Bronchial epithelial cell (primary cell): Measurements from ENCODE around the gene GPR158. TPM values are rescaled to one million over a fixed set of nuclear protein-coding genes. Genes with fewer than 3 reads are reported as not detected.

ENCODE experiments used
- DNase-seq: peaks from one replicate; pipeline ENCODE4 v3.0.0-alpha.2; 2010; ENCODE audit warnings: low read depth
- FAIRE-seq: peaks from 2 replicates; lab custom pipeline; 2011; peaks lifted over from hg19 to GRCh38; lab: Jason Lieb, UNC
- H3K27me3 ChIP-seq: 2 replicates; pipeline ENCODE4 v1.5.1; 2011; ENCODE audit warnings: low read length; ENCODE audit not compliant: control insufficient read depth, insufficient read depth
- H3K36me3 ChIP-seq: 2 replicates; pipeline ENCODE4 v1.5.1; 2011; ENCODE audit warnings: low read length; ENCODE audit not compliant: control insufficient read depth, insufficient read depth
- H3K4me3 ChIP-seq: 2 replicates; pipeline ENCODE4 v1.5.1; 2011; ENCODE audit warnings: mild to moderate bottlenecking, low read depth, low read length, control low read depth
- CTCF ChIP-seq: IDR thresholded peaks from 2 replicates; pipeline ENCODE4 v1.5.1; 2011; ENCODE audit warnings: mild to moderate bottlenecking, moderate library complexity, low read length, control low read depth, inconsistent platforms; ENCODE audit not compliant: insufficient read depth, severe bottlenecking
- total RNA-seq: library from RNA; depleted of rRNA; stranded (reverse); fragments of >200 nt; gene quantifications from 2 replicates; pipeline ENCODE4 v1.2.1, GENCODE V29; 2014

GPR158 gene
- total RNA-seq, 1 donor from 2014 or later: under 0.01 TPM

- DNase-seq: peak; percentile 5
- no peak for TF ChIP-seq CTCF
- no peak for FAIRE-seq
- no peak overlapping the region for H3K4me3 ChIP-seq
- no peaks in the 10 kb centered on the region for H3K36me3 ChIP-seq
- no peaks in the 10 kb centered on the region for H3K27me3 ChIP-seq
Measured at GRCh38 chr10:25263931-25264330, 89.1 kb downstream of the GPR158 start.

- FAIRE-seq: no peak
Measured at GRCh38 chr10:25278180-25278579, 103.4 kb downstream of the GPR158 start.

GRCh38 chr10:25280076-25280475, 105.3 kb downstream of the GPR158 start:
- TF ChIP-seq CTCF: no peak

More at GRCh38 chr10:25278180-25278579, 103.4 kb downstream of the GPR158 start:
- TF ChIP-seq CTCF: no peak
- Histone ChIP-seq H3K27me3 (no peaks in the 10 kb centered on the region), H3K4me3 (no peak overlapping the region), H3K36me3 (no peaks in the 10 kb centered on the region)
- no peak for DNase-seq

GRCh38 chr10:25280573-25280972, 105.8 kb downstream of the GPR158 start:
- no peak for FAIRE-seq
- TF ChIP-seq CTCF: no peak

More at GRCh38 chr10:25280076-25280475, 105.3 kb downstream of the GPR158 start:
- no peak for DNase-seq
- Histone ChIP-seq H3K4me3 (no peak overlapping the region), H3K36me3 (no peaks in the 10 kb centered on the region), H3K27me3 (no peaks in the 10 kb centered on the region)
- FAIRE-seq: no peak

GRCh38 chr10:25285809-25286208, 111.0 kb downstream of the GPR158 start:
- DNase-seq (no peak), FAIRE-seq (no peak)
- H3K4me3 ChIP-seq: no peak overlapping the region
- H3K36me3 ChIP-seq: no peaks in the 10 kb centered on the region
- no peaks in the 10 kb centered on the region for H3K27me3 ChIP-seq
- TF ChIP-seq CTCF: no peak

More at GRCh38 chr10:25280573-25280972, 105.8 kb downstream of the GPR158 start:
- DNase-seq: no peak
- Histone ChIP-seq H3K27me3 (no peaks in the 10 kb centered on the region), H3K36me3 (no peaks in the 10 kb centered on the region), H3K4me3 (no peak overlapping the region)

GRCh38 chr10:25288181-25288580, 113.4 kb downstream of the GPR158 start:
- FAIRE-seq: no peak
- H3K4me3 ChIP-seq: no peak overlapping the region
- TF ChIP-seq CTCF: no peak
- H3K27me3 ChIP-seq: no peaks in the 10 kb centered on the region
- H3K36me3 ChIP-seq: no peaks in the 10 kb centered on the region
- no peak for DNase-seq
